AML-193 (cell line): Measurements from ENCODE around the gene SERPINH1.

Source experiments
- DNase-seq, 2 experiments: peaks; one replicate each; lab custom pipeline; 2025; lab: John Stamatoyannopoulos, UW

Gene SERPINH1

GRCh38 chr11:75555079-75555811 is 6.8 kb upstream of the SERPINH1 start:
- DNase-seq: no peak

GRCh38 chr11:75556275-75556674 is 5.8 kb upstream of the SERPINH1 start:
- no peak for DNase-seq

- no peak for DNase-seq
Measured at GRCh38 chr11:75557666-75558494, 4.2 kb upstream of the SERPINH1 start.

- DNase-seq: no peak
Measured at GRCh38 chr11:75558939-75559843, 2.9 kb upstream of the SERPINH1 start.

GRCh38 chr11:75560644-75561043 is 1.4 kb upstream of the SERPINH1 start:
- DNase-seq: no peak

GRCh38 chr11:75561426-75562047 is 516 bp upstream of the SERPINH1 start:
- DNase-seq: no peak

- no peak for DNase-seq
Measured at GRCh38 chr11:75562836-75563484, 907 bp downstream of the SERPINH1 start.

- no peak for DNase-seq
Measured at GRCh38 chr11:75563501-75563977, 1.5 kb downstream of the SERPINH1 start.

- no peak for DNase-seq
Measured at GRCh38 chr11:75563978-75564552, 2.0 kb downstream of the SERPINH1 start.

- no peak for DNase-seq
Measured at GRCh38 chr11:75565221-75565814, 3.3 kb downstream of the SERPINH1 start.

- DNase-seq: no peak
Measured at GRCh38 chr11:75565916-75566762, 4.1 kb downstream of the SERPINH1 start.

- DNase-seq: no peak
Measured at GRCh38 chr11:75566763-75567279, 4.8 kb downstream of the SERPINH1 start.

- DNase-seq: no peak
Measured at GRCh38 chr11:75567971-75568370, 5.9 kb downstream of the SERPINH1 start.

- no peak for DNase-seq
Measured at GRCh38 chr11:75568616-75569219, 6.7 kb downstream of the SERPINH1 start.

- DNase-seq: no peak
Measured at GRCh38 chr11:75570559-75571139, 8.6 kb downstream of the SERPINH1 start.

- no peak for DNase-seq
Measured at GRCh38 chr11:75571625-75572024, 9.6 kb downstream of the SERPINH1 start.

GRCh38 chr11:75572744-75573143 is 10.7 kb downstream of the SERPINH1 start:
- DNase-seq: no peak
